SK-N-SH treated with all-trans-retinoic acid at 6 μM for 48 hours (cell line): ENCODE results near the gene GLB1L3.

Experiments used
- ATAC-seq: fragments of 200-7000 bp; cut with Tn5 transposase; 3 replicates; pipeline ENCODE4 v1.9.1; 2020; ENCODE audit warnings: mild to moderate bottlenecking, moderate library complexity
- ARNTL ChIP-seq: fragments of 450-650 bp; formaldehyde crosslinking; IDR thresholded peaks from 2 replicates; pipeline ENCODE4 v1.5.0; 2020; ENCODE audit warnings: low read depth, mild to moderate bottlenecking, moderate library complexity, borderline replicate concordance
- BACH2 ChIP-seq: fragments of 250-450 bp; sonication (Bioruptor Pico); IDR thresholded peaks from 2 replicates; pipeline ENCODE4 v1.9.0; 2021; ENCODE audit warnings: mild to moderate bottlenecking, borderline replicate concordance
- CSDC2 ChIP-seq: fragments of 250-450 bp; sonication (Bioruptor Pico); IDR thresholded peaks from 2 replicates; pipeline ENCODE4 v1.5.0; 2020; ENCODE audit warnings: mild to moderate bottlenecking, moderate library complexity
- CSRNP3 ChIP-seq: fragments of 250-450 bp; sonication (Bioruptor Pico); IDR thresholded peaks from 2 replicates; pipeline ENCODE4 v1.5.1; 2021; ENCODE audit warnings: mild to moderate bottlenecking, moderate library complexity
- ESRRG ChIP-seq: fragments of 250-450 bp; sonication (Bioruptor Pico); IDR thresholded peaks from 2 replicates; pipeline ENCODE4 v1.6.1; 2021; ENCODE audit warnings: mild to moderate bottlenecking
- GLIS3 ChIP-seq: fragments of 250-450 bp; sonication (Bioruptor Pico); IDR thresholded peaks from 2 replicates; pipeline ENCODE4 v1.5.0; 2020; ENCODE audit warnings: mild to moderate bottlenecking, moderate library complexity
- ISL1 ChIP-seq: fragments of 250-450 bp; sonication (Bioruptor Pico); IDR thresholded peaks from 2 replicates; pipeline ENCODE4 v2.1.2; 2022; ENCODE audit warnings: mild to moderate bottlenecking, moderate library complexity
- OSR1 ChIP-seq: fragments of 250-450 bp; sonication (Bioruptor Pico); IDR thresholded peaks from 2 replicates; pipeline ENCODE4 v1.8.0; 2022; ENCODE audit warnings: moderate library complexity, mild to moderate bottlenecking, inconsistent platforms
- PATZ1 ChIP-seq: fragments of 250-450 bp; sonication (Bioruptor Pico); IDR thresholded peaks from 2 replicates; pipeline ENCODE4 v1.8.0; 2020; ENCODE audit warnings: mild to moderate bottlenecking, moderate library complexity, borderline replicate concordance
- POU6F1 ChIP-seq: fragments of 250-450 bp; sonication (Bioruptor Pico); IDR thresholded peaks from 2 replicates; pipeline ENCODE4 v1.8.0; 2021; ENCODE audit warnings: low read depth, mild to moderate bottlenecking, moderate library complexity, borderline replicate concordance
- PPARA ChIP-seq: fragments of 250-450 bp; sonication (Bioruptor Pico); IDR thresholded peaks from 2 replicates; pipeline ENCODE4 v1.5.0; 2020; ENCODE audit warnings: mild to moderate bottlenecking, borderline replicate concordance
- RARB ChIP-seq: fragments of 250-450 bp; sonication (Bioruptor Pico); IDR thresholded peaks from 2 replicates; pipeline ENCODE4 v1.8.0; 2021; ENCODE audit warnings: mild to moderate bottlenecking, moderate library complexity
- SNAI2 ChIP-seq: fragments of 250-450 bp; sonication (Bioruptor Pico); IDR thresholded peaks from 2 replicates; pipeline ENCODE4 v1.5.0; 2020; ENCODE audit warnings: mild to moderate bottlenecking, moderate library complexity
- TCF4 ChIP-seq: fragments of 250-450 bp; sonication (Bioruptor Pico); IDR thresholded peaks from 2 replicates; pipeline ENCODE4 v1.8.0; 2021; ENCODE audit warnings: mild to moderate bottlenecking, moderate library complexity, borderline replicate concordance
- TOX ChIP-seq: fragments of 250-450 bp; sonication (Bioruptor Pico); IDR thresholded peaks from 2 replicates; pipeline ENCODE4 v1.8.0; 2021; ENCODE audit warnings: mild to moderate bottlenecking, moderate library complexity, borderline replicate concordance
- TSHZ2 ChIP-seq: fragments of 250-450 bp; sonication (Bioruptor Pico); IDR thresholded peaks from 2 replicates; pipeline ENCODE4 v1.5.0; 2020; ENCODE audit warnings: mild to moderate bottlenecking, moderate library complexity
- ZC3H10 ChIP-seq: fragments of 250-450 bp; sonication (Bioruptor Pico); IDR thresholded peaks from 2 replicates; pipeline ENCODE4 v1.5.1; 2021; ENCODE audit warnings: mild to moderate bottlenecking, moderate library complexity
- ZFP3 ChIP-seq: fragments of 250-450 bp; sonication (Bioruptor Pico); IDR thresholded peaks from 2 replicates; pipeline ENCODE4 v1.5.0; 2020; ENCODE audit warnings: mild to moderate bottlenecking, moderate library complexity
- ZNF70 ChIP-seq: fragments of 450-650 bp; formaldehyde crosslinking; IDR thresholded peaks from 2 replicates; pipeline ENCODE4 v1.5.0; 2020; ENCODE audit warnings: mild to moderate bottlenecking, moderate library complexity
- ZNF8 ChIP-seq: fragments of 450-650 bp; formaldehyde crosslinking; IDR thresholded peaks from 2 replicates; pipeline ENCODE4 v1.5.0; 2020; ENCODE audit warnings: mild to moderate bottlenecking, moderate library complexity

GLB1L3 gene

GRCh38 chr11:134357545-134357839 lies 81.3 kb downstream of the GLB1L3 start (continued):
- TF ChIP-seq POU6F1 (CRISPR knock-in tag) (no peak), ZC3H10 (CRISPR knock-in tag) (no peak)

- no peak for TF ChIP-seq POU6F1 (CRISPR knock-in tag)
- TF ChIP-seq CSRNP3 (CRISPR knock-in tag) = no peak
- TF ChIP-seq PATZ1 (CRISPR knock-in tag) = no peak
- no peak for TF ChIP-seq RARB (CRISPR knock-in tag)
- TF ChIP-seq TCF4 (CRISPR knock-in tag) = no peak
- no peak for TF ChIP-seq ESRRG (CRISPR knock-in tag)
- TF ChIP-seq ZNF8 (CRISPR knock-in tag) = no peak
- no peak for TF ChIP-seq TSHZ2
- TF ChIP-seq PPARA = no peak
- no peak for TF ChIP-seq ISL1 (CRISPR knock-in tag)
- no peak for TF ChIP-seq ZFP3
- TF ChIP-seq GLIS3 = no peak
- no peak for TF ChIP-seq SNAI2 (CRISPR knock-in tag)
- no peak for TF ChIP-seq ZNF70
- no peak for TF ChIP-seq ARNTL (CRISPR knock-in tag)
- TF ChIP-seq ZC3H10 (CRISPR knock-in tag) = no peak
- TF ChIP-seq TOX (CRISPR knock-in tag) = no peak
- ATAC-seq = no peak
These were observed 82.1 kb downstream of the GLB1L3 start for GRCh38 chr11:134358165-134358855.

- TF ChIP-seq CSRNP3 (CRISPR knock-in tag) (no peak), TSHZ2 (no peak), CSDC2 (CRISPR knock-in tag) (no peak), ZFP3 (no peak), SNAI2 (CRISPR knock-in tag) (no peak), ARNTL (CRISPR knock-in tag) (no peak), TOX (CRISPR knock-in tag) (no peak), BACH2 (no peak), OSR1 (no peak), TCF4 (CRISPR knock-in tag) (no peak)
- ATAC-seq = no peak
These were observed 82.8 kb downstream of the GLB1L3 start for GRCh38 chr11:134358856-134359490.
